D721Med (cell line): ENCODE data around the gene CNPY1.
"Not testable (repeated sequence)": the region's sequence is repeated elsewhere in the genome, so short reads cannot be mapped to it uniquely, and the experiment has no call there.

Experiments
- DNase-seq: peaks from one replicate; pipeline ENCODE4 v3.0.0; 2011; ENCODE audit warnings: low spot score; ENCODE audit not compliant: insufficient read length
- FAIRE-seq: peaks from 2 replicates; lab custom pipeline; 2011; peaks lifted over from hg19 to GRCh38; lab: Jason Lieb, UNC
- CTCF ChIP-seq: IDR thresholded peaks from 2 replicates; pipeline ENCODE4 v1.5.1; 2012; ENCODE audit warnings: mild to moderate bottlenecking, control low read depth; ENCODE audit not compliant: insufficient read depth; ENCODE audit errors: missing control alignments

CNPY1 gene

GRCh38 chr7:155546449-155546848 is at the start of gene CNPY1:
Gene CNPY1 (minus strand): TSS chr7:155546559. CDS start chr7:155545929, 630 bp downstream.
- FAIRE-seq, DNase-seq: not testable (repeated sequence)

- TF ChIP-seq CTCF: no peak
- FAIRE-seq (no peak), DNase-seq (no peak)
Measured at GRCh38 chr7:155594961-155595366, 48.6 kb upstream of the CNPY1 start.

- TF ChIP-seq CTCF: no peak
- FAIRE-seq (no peak), DNase-seq (no peak)
Measured at GRCh38 chr7:155594163-155594732, 47.9 kb upstream of the CNPY1 start.

- DNase-seq (no peak), FAIRE-seq (no peak)
- TF ChIP-seq CTCF: no peak
Measured at GRCh38 chr7:155593461-155594162, 47.3 kb upstream of the CNPY1 start.

- no peak for TF ChIP-seq CTCF
- DNase-seq: no peak
- no peak for FAIRE-seq
Measured at GRCh38 chr7:155591055-155591775, 44.9 kb upstream of the CNPY1 start.

- DNase-seq (no peak), FAIRE-seq (no peak)
- TF ChIP-seq CTCF: no peak
Measured at GRCh38 chr7:155590215-155591018, 44.1 kb upstream of the CNPY1 start.
